CD14-positive monocyte (primary cell): ENCODE results near the gene SNX3. TPM values are rescaled to one million over a fixed set of nuclear protein-coding genes. Genes with fewer than 3 reads are reported as not detected.

Experiments used
- DNase-seq, 3 donors: peaks; one replicate each; pipeline ENCODE4 v3.0.0-alpha.2; 2011 to 2022
- H2AFZ ChIP-seq: 2 replicates; pipeline ENCODE4 v1.6.0; 2012; ENCODE audit warnings: mild to moderate bottlenecking, low read depth, low read length, inconsistent platforms; ENCODE audit not compliant: insufficient read depth, poor library complexity, severe bottlenecking
- H3K27ac ChIP-seq, 2 donors: 1 replicate in 1 of 2; 2 replicates in 1 of 2; pipeline ENCODE4 v1.5.1; 2012 to 2013; ENCODE audit warnings: low read length in 2 of 2, control low read depth in 1 of 2, inconsistent platforms in 1 of 2, low read depth in 1 of 2, mild to moderate bottlenecking in 1 of 2
- H3K27me3 ChIP-seq, 2 donors: one replicate each; pipeline versions ENCODE4 v1.6.0 to v1.6.1; 2011 to 2013; ENCODE audit warnings: low read length in 2 of 2; ENCODE audit not compliant: control insufficient read depth in 2 of 2, insufficient read depth in 2 of 2
- H3K36me3 ChIP-seq, 2 donors: replicated peaks in 1 of 2; 1 replicate in 1 of 2; 2 replicates in 1 of 2; pipeline versions ENCODE4 v1.5.1 to v1.6.1; 2012 to 2013; ENCODE audit warnings: low read length in 2 of 2, control low read depth in 1 of 2, inconsistent platforms in 1 of 2, mild to moderate bottlenecking in 1 of 2; ENCODE audit not compliant: insufficient read depth in 2 of 2, control insufficient read depth in 1 of 2
- H3K4me1 ChIP-seq, 2 donors: 1 replicate in 1 of 2; 2 replicates in 1 of 2; pipeline versions ENCODE4 v1.5.1 to v1.6.1; 2012 to 2013; ENCODE audit warnings: low read length in 2 of 2, control low read depth in 1 of 2, inconsistent platforms in 1 of 2, mild to moderate bottlenecking in 1 of 2, moderate library complexity in 1 of 2; ENCODE audit not compliant: insufficient read depth in 2 of 2, control insufficient read depth in 1 of 2
- H3K4me2 ChIP-seq: replicated peaks from 2 replicates; pipeline ENCODE3; 2012; ENCODE audit warnings: low read length, moderate library complexity, mild to moderate bottlenecking; ENCODE audit not compliant: poor library complexity, severe bottlenecking; ENCODE audit errors: extremely low read depth
- H3K4me3 ChIP-seq, 3 experiments: fragments of 200-600 bp in 1 of 3; sonication (generic) in 1 of 3; replicated peaks in 1 of 3; 1 replicate in 2 of 3; 2 replicates in 1 of 3; pipeline ENCODE4 v1.5.1; 2011 to 2013; ENCODE audit warnings: low read length in 3 of 3, mild to moderate bottlenecking in 3 of 3, control low read depth in 2 of 3, low read depth in 2 of 3, inconsistent platforms in 1 of 3, moderate library complexity in 1 of 3
- H3K79me2 ChIP-seq: 2 replicates; pipeline ENCODE4 v1.6.0; 2012; ENCODE audit warnings: mild to moderate bottlenecking, control low read depth, inconsistent platforms, low read length, moderate library complexity; ENCODE audit not compliant: insufficient read depth
- H3K9ac ChIP-seq: 2 replicates; pipeline ENCODE4 v1.6.0; 2017; ENCODE audit warnings: low read length, mild to moderate bottlenecking; ENCODE audit not compliant: insufficient read depth, poor library complexity, severe bottlenecking
- H3K9me3 ChIP-seq, 2 donors: replicated peaks in 1 of 2; 1 replicate in 1 of 2; 2 replicates in 1 of 2; pipeline versions ENCODE4 v1.5.1 to v1.6.1; 2012 to 2013; ENCODE audit warnings: low read length in 2 of 2, control low read depth in 1 of 2; ENCODE audit not compliant: control insufficient read depth in 1 of 2, insufficient read depth in 1 of 2
- H4K20me1 ChIP-seq: 2 replicates; pipeline ENCODE4 v1.6.0; 2012; ENCODE audit warnings: mild to moderate bottlenecking, low read length, control low read depth, moderate library complexity; ENCODE audit not compliant: insufficient read depth
- H3K27ac Mint-ChIP-seq, 7 donors: one replicate each; pipeline ENCODE4 v1.8.0; 2020; ENCODE audit warnings: mild to moderate bottlenecking in 7 of 7, mixed read lengths in 7 of 7, moderate library complexity in 6 of 7, inconsistent platforms in 2 of 7
- H3K27me3 Mint-ChIP-seq, 3 donors: one replicate each; pipeline ENCODE4 v1.8.0; 2021 to 2022; ENCODE audit warnings: low read depth in 3 of 3, mild to moderate bottlenecking in 3 of 3, mixed read lengths in 3 of 3, moderate library complexity in 3 of 3, inconsistent platforms in 1 of 3
- H3K36me3 Mint-ChIP-seq, 2 donors: one replicate each; pipeline ENCODE4 v1.8.0; 2020; ENCODE audit warnings: mixed read lengths in 2 of 2, inconsistent platforms in 1 of 2, mild to moderate bottlenecking in 1 of 2
- H3K4me1 Mint-ChIP-seq: one replicate; pipeline ENCODE4 v1.8.0; 2020; ENCODE audit warnings: mild to moderate bottlenecking, mixed read lengths
- H3K4me3 Mint-ChIP-seq, 2 donors: one replicate each; pipeline ENCODE4 v1.8.0; 2020; ENCODE audit warnings: mild to moderate bottlenecking in 2 of 2, mixed read lengths in 2 of 2, moderate library complexity in 1 of 2
- H3K9me3 Mint-ChIP-seq, 7 donors: one replicate each; pipeline ENCODE4 v1.8.0; 2020 to 2022; ENCODE audit warnings: mixed read lengths in 7 of 7, mild to moderate bottlenecking in 6 of 7, moderate library complexity in 6 of 7, inconsistent platforms in 2 of 7
- CTCF ChIP-seq: fragments of 200-600 bp; IDR thresholded peaks from one replicate; pipeline ENCODE4 v1.8.0; 2022; ENCODE audit warnings: antibody characterized with exemption, mild to moderate bottlenecking
- WGBS: methylation state at CpG from one replicate; pipeline ENCODE4 v1.1.5; 2013; ENCODE audit warnings: missing lambda C conversion rate; ENCODE audit not compliant: insufficient coverage; 5-methylcytosine and 5-hydroxymethylcytosine counted together
- intact Hi-C, 2 donors: fragments of 100-400 bp; cut with micrococcal nuclease; formaldehyde crosslinking; loops; one replicate each; pipeline versions ENCODE4 v1.15.0 to v1.15.1; 2023
- polyA plus RNA-seq, 3 donors: library from polyadenylated mRNA; depleted of rRNA in 1 of 3; unstranded in 2 of 3; stranded (reverse) in 1 of 3; fragments of 300-500 nt in 2 of 3; fragments of >200 nt in 1 of 3; fragmentation: Illumina TruSeq in 2 of 3; gene quantifications; 1 replicate in 2 of 3; 2 replicates in 1 of 3; pipeline ENCODE4 v1.2.3, GENCODE V29; 2012 to 2021

Gene SNX3
- polyA plus RNA-seq, 3 donors, result 134 to 441 (median 394) TPM

GRCh38 chr6:108287373-108287772, 26.5 kb upstream of the SNX3 start:
- Histone ChIP-seq H3K9ac (no peak overlapping the region), H3K4me1 (no peaks in the 10 kb centered on the region), H3K4me3 (no peak overlapping the region), H3K4me2 (no peak overlapping the region), H3K27me3 (no peaks in the 10 kb centered on the region), H3K36me3 (no peaks in the 10 kb centered on the region), H4K20me1 (no peaks in the 10 kb centered on the region), H3K9me3 (no peaks in the 10 kb centered on the region), H3K27ac (no peak overlapping the region), H3K79me2 (no peaks in the 10 kb centered on the region), H2AFZ (no peak overlapping the region)
- no peak for TF ChIP-seq CTCF
- H3K27me3 Mint-ChIP-seq, result peaks cover 0 to 3% (median 3%) of the 10 kb centered on the region in 3 donors
- no CpG with 5 or more reads among the region's 3 CpGs for WGBS
- peaks cover 7% of the 10 kb centered on the region for H3K4me1 Mint-ChIP-seq
- intact Hi-C loops, result no loop called here
- H3K36me3 Mint-ChIP-seq, result no peaks in the 10 kb centered on the region
- DNase-seq, result no peak
- H3K9me3 Mint-ChIP-seq, result no peaks in the 10 kb centered on the region
- H3K4me3 Mint-ChIP-seq, result no peak overlapping the region
- no peak overlapping the region for H3K27ac Mint-ChIP-seq

- H3K27me3 ChIP-seq, result no peaks in the 10 kb centered on the region
- H3K4me3 Mint-ChIP-seq, result no peak overlapping the region
- H3K4me1 Mint-ChIP-seq, result peaks cover 4% of the 10 kb centered on the region
- no peaks in the 10 kb centered on the region for H4K20me1 ChIP-seq
- no peaks in the 10 kb centered on the region for H3K4me1 ChIP-seq
- no peak overlapping the region for H3K27ac Mint-ChIP-seq
- no peaks in the 10 kb centered on the region for H3K36me3 Mint-ChIP-seq
- no peaks in the 10 kb centered on the region for H3K79me2 ChIP-seq
- no peaks in the 10 kb centered on the region for H3K9me3 Mint-ChIP-seq
- no peaks in the 10 kb centered on the region for H3K36me3 ChIP-seq
- no peak overlapping the region for H2AFZ ChIP-seq
- peaks cover 0 to 3% (median 3%) of the 10 kb centered on the region in 3 donors for H3K27me3 Mint-ChIP-seq
- intact Hi-C loops, result no loop called here
- no peak for DNase-seq
- H3K4me2 ChIP-seq, result no peak overlapping the region
- H3K9ac ChIP-seq, result no peak overlapping the region
- H3K4me3 ChIP-seq, result no peak overlapping the region
- no peak overlapping the region for H3K27ac ChIP-seq
- no CpG with 5 or more reads among the region's 4 CpGs for WGBS
- TF ChIP-seq CTCF, result no peak
- no peaks in the 10 kb centered on the region for H3K9me3 ChIP-seq
These were observed 25.5 kb upstream of the SNX3 start for GRCh38 chr6:108286366-108286765.
